Left ventricle myocardium superior (tissue), 1 donor: ENCODE measurements around the gene PTP4A1. TPM values are rescaled to one million over a fixed set of nuclear protein-coding genes. Genes with fewer than 3 reads are reported as not detected.

Experiments used
- ATAC-seq: fragments of 200-7000 bp; cut with Tn5 transposase; one replicate; pipeline ENCODE4 v1.9.1; 2020; ENCODE audit warnings: mild to moderate bottlenecking, moderate library complexity
- DNase-seq: peaks from one replicate; pipeline ENCODE4 v3.0.0-alpha.2; 2020
- intact Hi-C: fragments of 100-400 bp; cut with micrococcal nuclease; formaldehyde crosslinking; loops from one replicate; pipeline ENCODE4 v1.11.0; 2022
- total RNA-seq: library from RNA; stranded (reverse); fragmentation: NEBNext Ultra II Directional; extraction: Animal tissue kit (Norgen Biotek cat#: 25700); gene quantifications from one replicate; pipeline ENCODE4 v1.2.1, GENCODE V29; 2021
- donor health status: DM: no; HTN: yes; CAD: no; lungs with severe emphysema.

Gene PTP4A1
- total RNA-seq, 1 donor from 2014 or later: 39.1 TPM

DNA sequence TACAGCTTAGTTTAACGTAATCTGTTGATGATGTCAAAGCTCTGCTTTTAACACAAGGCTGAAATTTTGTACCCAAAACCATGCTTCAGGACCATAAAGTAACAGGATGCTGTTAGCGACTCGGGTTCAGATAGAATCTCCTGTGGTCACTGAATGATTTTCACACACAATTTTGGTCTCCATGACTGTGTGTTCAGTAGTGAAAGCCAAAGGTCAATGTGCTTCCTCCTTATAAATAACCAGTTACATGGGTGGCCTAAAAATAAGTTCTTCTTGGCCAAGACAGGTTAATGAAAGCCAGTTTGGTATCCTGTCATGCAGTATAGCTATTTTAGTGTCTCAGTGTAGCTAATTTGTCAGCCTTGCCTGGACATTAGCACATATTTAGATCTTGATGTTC is 19.1 kb upstream of the PTP4A1 start:
- ATAC-seq: peak; percentile 96
- intact Hi-C loops: no loop called here
- no peak for DNase-seq

DNA sequence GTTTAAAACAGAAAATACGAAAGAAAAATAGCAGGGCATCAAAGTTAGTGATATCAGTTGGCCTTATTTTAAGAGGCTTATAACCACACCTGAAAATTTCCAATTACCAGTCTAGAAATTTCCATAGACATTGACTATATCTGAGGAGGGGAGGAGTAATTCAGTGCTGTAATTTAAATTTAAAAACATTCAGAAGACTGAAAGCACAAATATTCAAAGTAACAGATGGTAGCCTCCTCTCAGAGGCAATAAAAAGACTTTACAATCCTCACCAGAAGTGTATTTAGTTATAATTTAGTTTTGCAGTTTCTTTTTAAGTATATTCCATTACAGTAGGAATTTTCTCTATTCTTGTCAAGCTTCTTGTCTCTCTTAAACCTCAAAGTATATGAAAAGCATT is 18.4 kb upstream of the PTP4A1 start:
- no peak for ATAC-seq
- DNase-seq: no peak
- intact Hi-C loops: no loop called here

DNA sequence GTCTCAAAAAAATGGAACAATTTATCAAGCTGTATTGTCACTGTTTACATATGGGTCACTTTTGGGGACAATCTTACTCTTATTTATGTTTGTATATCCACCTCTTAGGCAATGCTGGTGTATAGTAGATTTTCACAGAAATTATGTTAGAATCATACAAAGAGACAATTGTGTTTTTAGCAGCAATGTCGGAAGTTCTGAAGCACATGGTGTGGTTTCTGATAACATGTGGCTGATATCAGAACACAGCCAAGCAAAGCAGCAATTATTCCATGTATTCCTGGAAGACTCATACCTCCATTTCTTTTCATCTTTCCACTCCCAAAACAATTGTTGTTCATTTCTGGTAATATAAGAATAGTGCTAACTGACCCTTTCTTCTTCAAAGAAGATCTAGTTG is 17.5 kb upstream of the PTP4A1 start:
- intact Hi-C loops: no loop called here
- DNase-seq: no peak

DNA sequence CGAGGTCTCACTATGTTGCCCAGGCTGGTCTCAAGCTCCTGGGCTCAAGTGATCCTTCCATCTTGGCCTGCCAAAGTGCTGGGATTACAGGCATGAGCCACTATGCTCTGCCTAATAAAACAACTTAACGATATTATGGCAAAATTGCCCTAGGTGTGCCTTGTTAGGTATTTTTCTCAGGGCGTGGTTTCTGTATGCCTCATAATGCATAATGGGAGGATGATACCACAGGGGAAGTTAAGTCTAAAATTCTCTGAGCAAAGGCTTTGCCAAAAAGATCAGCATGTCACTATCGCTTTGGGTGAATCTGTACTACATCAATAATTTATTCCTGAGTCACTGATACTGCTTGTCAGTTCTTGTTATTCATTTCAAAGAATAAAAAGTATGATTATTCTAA is 15.9 kb upstream of the PTP4A1 start:
- DNase-seq (no peak), ATAC-seq (no peak)
- intact Hi-C loops: no loop called here

More for the DNA sequence above, 17.5 kb upstream of the PTP4A1 start:
- no peak for ATAC-seq

DNA sequence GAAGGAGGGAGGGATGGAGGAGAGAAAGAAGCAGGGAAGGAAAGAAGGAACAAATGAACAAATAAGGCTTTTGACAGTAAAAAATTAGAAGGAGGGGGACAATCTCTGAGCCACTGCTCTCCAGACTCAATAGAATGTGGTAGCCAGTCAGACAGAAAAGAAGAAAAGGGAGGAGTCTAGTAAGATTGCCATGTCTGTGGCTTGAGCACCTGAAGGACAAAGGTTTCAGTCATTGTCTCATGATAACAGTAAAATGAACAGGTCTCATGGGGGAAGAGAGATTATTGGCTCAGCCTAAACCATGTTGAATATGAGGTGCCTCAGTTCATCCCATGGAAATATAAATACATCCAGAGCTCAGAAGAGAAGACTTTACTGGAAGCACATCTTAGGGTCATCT is 14.0 kb upstream of the PTP4A1 start:
- ATAC-seq: no peak
- intact Hi-C loops: no loop called here
- DNase-seq: no peak

DNA sequence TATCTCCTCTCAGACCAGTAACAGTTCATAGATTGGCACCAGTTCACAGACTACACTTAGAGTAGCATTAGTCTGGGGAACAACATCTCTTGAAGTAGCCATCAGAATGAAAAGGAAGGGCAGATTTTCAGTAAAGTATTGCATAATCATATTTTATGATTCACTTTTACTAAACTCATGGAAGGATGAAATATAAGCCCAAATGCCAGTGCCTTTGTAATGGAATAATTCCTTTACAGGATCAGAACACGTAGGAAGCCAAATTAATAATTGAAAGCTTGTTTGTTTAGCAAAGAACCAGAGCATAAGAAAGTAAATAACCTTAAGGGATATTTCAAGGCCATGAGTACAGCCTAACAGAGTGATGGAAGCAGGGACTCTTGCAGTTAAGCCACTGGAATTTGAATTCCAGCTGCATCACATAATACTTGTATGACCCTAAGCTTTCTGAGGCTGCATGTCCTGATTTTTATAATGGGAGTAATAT is 11.4 kb upstream of the PTP4A1 start:
- ATAC-seq: no peak
- no peak for DNase-seq

DNA sequence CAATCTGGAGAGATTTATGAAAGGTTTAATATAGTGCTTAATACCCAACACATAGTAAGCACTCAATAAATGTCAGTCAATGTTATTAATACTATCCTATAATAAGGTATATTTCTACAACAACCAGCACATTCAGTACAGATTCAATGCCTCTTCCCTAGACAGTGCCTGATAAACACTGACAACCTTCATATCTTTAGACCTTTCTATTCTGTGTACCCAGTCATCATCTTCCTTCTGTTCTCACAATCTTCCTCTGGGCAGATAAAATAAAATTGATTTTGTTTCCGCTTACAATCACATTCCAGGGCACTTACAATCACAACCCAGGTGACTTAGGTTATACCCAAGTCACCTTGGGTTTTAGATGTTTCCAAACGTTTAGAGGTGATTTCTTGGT is 11.0 kb upstream of the PTP4A1 start:
- DNase-seq: no peak
- intact Hi-C loops: no loop called here
- no peak for ATAC-seq

More for the DNA sequence above, 11.4 kb upstream of the PTP4A1 start:
- intact Hi-C loops: no loop called here

DNA sequence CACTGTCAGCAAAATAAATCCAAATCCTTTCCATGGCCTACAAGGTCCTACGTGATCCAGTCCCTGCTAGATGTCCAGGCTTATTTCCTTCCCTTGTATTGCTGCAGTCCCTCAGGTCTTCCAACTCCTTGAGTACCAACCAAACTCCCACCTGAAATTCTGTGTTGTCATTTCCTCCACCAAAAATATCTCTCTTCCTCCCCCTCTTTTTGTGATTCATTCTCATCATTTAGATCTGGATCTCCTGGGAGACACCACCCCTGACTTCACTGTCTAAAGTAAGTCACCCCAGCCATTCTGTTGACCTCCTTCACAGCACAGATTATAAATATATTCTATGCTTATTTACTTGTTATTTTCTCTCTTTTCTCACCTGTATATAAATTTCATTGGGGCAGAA is 9.0 kb upstream of the PTP4A1 start:
- intact Hi-C loops: no loop called here
- DNase-seq (no peak), ATAC-seq (no peak)

DNA sequence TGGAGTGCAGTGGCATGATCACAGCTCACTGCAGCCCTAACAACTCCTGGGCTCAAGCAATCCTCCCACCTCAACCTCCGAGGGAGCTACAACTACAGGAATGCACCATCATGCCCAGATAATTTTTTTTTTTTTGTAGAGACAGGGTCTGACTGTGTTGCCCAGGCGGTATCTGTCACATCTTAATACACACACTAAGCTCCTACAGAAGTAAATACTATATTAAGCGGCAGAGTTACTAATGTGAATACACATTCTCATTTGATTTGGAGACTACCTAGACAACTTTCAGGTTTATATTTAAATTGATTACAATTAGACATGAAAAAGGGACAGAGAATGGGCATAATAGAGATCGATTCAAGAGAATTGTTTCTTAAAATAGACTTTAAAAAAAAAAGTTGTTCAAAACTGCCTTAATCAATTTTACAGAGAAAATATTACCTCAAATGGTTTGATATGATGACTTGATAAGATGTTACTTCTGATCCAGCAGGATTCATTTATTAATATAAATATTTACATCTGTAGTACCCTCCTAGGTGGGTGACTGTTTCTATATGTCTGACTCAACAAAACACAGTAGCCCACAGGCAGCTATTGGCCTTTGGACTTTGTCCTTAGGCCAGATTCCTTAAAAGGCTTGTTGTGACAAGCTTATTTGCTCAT is 7.1 kb upstream of the PTP4A1 start:
- no peak for ATAC-seq
- no peak for DNase-seq
- intact Hi-C loops: no loop called here

DNA sequence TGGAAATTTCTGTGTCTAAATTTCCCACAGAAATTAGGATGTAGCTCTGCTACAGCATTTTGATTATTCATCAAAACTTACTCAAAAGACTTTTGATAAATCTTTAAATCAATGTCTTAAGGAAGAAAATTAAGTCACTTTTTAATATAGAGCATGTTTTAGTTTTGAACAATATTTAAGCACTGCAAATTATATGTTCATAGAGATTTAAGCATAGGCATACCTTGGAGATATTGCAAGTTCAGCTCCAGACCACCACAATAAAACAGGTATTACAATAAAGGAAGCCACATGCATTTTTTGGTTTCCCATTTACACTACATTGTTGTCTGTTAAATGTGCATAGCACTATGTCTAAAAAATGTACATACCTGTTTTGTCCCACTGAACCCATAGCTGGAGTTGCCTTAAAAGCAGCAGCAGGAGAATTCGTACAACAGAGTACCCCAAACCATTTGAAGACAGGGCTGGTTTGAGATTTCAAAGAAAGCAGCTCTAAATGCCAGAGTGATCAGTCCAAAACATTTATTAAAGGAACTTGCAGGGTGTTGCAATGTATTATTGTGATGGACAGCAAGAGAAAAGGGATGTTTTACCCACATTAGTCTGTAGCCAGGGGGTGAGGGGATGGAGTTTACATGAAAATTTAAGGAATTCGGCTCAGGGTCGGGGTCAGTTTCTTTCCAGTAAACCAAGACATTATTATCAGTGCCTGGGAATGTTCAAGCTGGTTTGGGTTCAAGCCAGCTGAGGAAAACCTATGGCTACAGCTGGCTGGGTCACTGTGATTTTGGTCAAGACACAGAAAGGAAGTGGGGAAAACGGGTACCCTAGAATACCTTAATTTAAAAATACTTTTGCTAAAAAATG is 6.3 kb upstream of the PTP4A1 start:
- intact Hi-C loops: no loop called here
- no peak for DNase-seq
- ATAC-seq: no peak

DNA sequence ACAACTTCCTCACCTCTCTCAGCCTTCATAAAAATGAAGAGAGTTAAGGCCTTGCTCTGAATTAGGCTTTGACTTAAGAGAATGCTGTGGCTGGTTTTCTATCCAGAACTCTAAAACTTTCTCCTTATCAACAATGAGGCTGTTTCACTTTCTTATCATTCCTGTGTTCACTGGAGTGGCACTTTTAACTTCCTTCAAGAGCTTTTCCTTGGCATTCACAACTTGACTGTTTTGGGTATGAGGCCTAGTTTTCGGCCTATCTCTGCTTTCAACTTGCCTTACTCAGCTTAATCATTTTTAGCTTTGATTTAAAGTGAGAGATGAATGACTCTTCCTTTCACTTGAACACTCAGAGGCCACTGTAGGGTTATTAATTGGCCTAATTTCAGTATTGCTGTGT is 4.3 kb upstream of the PTP4A1 start:
- intact Hi-C loops: no loop called here
- ATAC-seq (no peak), DNase-seq (no peak)

DNA sequence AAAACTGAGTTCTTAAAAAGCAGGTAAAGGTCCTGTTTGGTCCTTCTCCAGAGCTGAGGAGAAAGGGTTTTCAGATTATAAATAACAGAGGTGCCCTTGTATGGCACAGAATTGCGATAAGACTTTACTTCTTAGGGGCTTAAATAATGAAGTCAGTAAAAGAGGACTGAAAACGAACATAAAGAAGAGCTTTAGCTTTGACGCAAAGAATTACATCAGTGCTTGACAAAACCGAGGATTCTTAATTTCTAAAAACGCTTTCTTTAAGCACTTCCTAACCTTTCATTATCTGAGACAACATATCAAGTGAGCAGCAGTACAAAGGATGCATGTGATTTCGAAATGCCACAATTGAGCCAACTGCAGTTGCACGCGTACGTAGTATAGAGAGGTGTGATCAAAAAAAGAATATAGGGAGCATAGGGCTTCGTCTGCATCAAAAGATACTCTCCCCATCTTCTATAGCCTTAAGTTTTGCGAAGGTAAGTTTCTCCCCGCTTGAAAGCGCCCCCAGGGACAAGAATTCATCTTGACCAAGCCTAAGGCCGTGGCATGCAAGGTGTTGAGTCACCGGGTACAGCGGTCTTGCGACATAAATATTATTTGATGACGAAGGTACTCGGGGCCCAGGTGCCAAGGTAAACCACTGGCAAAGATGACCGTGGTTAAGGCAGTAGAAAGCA is 778 bp upstream of the PTP4A1 start:
- intact Hi-C loops: no loop called here
- DNase-seq (peak; percentile 30), ATAC-seq (no peak)

DNA sequence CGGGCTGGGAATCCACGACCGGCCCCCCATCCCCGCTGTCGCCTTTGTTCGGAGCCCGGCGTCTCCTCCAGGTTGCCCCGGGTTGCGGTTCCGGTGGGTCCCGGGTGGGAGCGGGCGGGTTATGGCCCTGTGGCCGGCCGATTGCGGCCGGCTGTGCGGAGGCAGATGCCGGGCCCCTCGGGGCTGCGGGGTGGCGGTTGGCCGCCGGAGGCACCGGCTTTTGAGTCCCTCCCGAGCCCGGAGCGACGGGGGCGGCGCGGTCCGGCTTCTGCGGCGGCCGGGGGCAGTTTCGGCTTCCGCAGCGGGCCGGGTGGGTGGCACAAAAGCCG is 431 bp downstream of the PTP4A1 start:
- intact Hi-C loops: no loop called here
- no peak for DNase-seq
- ATAC-seq: peak; percentile 21

DNA sequence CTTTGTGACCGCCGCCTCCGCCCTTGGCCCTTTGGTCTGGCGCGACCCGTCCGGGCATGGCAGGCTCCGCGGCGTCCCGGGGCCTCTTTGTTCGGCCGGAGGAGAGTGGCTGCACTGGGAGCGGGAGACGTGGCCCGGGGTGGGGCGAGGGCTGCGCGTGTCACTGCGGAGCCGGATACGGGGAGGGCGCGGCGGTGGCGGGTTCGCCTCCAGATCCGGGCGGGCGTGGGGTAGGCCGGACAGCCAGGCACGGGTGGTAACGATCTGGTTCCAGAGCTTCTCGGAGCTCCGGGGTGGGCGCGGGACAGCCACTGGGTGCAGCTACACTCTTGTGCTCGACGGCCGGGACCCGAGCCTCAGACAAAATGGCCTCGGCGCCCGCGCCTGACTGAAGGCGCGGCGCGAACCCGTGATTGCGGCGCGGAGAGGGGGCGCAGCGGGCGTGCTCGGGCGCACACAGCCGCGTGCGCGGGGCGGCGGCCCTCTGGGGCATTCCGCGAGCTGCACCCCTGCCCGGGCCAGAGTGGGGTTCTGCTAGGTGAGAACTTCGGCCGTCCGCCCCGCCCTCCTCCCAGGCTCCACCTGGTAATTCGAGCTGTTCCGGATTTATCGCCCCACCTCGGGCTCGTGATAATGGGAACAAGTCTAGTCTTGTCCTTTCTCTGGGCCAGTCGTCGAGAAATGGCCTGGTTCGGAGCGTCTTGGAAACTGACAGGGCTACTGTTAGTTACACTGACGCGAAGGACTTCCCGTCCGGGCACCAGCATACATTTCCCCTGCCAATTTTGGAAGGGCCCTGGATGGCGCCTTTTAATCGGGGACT is 1.0 kb downstream of the PTP4A1 start:
- DNase-seq: peak; percentile 80
- intact Hi-C loops: no loop called here
- ATAC-seq: peak; percentile 69

DNA sequence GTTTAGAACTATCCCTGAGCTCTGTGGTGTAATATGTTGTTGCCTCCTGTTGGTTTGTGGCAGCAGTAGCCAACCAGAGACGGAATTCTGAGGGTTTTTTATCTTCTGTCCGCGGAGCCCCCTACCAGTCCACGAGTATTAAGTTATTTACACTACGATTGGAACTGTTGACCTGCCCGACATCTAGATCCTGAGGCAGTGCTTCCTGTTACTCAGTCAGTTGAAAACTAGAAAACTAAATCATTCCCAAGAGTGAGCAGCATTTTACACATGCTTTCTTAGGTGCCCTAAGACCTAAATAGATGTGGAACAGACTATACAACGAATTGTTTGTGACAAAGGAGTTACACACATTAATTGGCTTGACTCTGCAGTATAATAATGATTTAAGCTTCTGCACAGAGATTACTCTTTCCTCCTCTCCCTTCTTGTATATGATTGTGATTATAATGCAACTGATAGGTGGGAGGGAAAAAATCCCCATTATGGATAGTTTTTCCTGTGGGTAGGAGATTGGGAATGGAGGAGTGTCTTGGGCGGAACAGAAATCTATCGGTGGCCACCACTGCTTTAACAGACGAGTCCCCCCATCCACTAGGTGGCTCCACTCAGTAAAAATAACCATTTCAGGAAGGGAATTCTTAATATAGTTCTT is 1.7 kb downstream of the PTP4A1 start:
- intact Hi-C loops: no loop called here
- DNase-seq (no peak), ATAC-seq (no peak)

DNA sequence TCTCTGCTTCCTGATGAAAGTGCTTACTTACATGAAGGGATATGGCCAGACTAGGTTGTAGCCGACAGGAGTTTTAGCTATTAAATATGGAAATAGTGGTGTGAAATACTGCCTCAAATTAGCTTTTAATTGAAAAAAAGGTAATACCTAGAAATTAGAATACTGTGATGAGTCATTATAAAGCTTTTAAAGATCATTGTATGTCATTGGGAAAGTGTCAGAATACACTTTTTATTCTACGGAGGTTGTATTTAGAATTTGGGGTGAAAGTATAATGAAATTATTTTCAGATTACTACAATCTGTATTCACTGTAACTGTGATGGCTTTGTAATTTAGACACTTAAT is 2.2 kb downstream of the PTP4A1 start:
- intact Hi-C loops: no loop called here
- DNase-seq (no peak), ATAC-seq (no peak)

DNA sequence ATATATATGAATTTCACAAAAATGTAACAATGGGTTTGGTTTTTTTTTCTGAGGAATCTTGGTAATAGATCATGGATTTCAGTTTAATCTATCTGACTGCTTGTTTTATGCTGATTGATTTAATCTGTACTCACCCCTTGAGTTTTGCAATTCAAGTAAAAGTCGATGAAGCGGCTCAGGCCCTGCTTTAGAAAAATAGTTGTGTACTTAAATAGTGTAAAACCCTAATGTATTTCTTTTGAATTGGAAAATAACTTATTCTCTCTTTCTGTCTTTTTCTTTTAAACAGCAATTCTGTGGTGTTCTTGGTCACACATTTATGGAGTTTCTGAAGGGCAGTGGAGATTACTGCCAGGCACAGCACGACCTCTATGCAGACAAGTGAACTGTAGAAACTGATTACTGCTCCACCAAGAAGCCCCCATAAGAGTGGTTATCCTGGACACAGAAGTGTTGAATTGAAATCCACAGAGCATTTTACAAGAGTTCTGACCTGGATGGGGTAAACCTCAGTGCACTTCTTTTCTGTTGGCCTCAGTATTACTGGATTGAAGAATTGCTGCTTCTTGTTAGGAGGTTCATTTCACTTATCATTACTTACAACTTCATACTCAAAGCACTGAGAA is 4.0 kb downstream of the PTP4A1 start:
- DNase-seq: no peak
- no peak for ATAC-seq
- intact Hi-C loops: no loop called here

DNA sequence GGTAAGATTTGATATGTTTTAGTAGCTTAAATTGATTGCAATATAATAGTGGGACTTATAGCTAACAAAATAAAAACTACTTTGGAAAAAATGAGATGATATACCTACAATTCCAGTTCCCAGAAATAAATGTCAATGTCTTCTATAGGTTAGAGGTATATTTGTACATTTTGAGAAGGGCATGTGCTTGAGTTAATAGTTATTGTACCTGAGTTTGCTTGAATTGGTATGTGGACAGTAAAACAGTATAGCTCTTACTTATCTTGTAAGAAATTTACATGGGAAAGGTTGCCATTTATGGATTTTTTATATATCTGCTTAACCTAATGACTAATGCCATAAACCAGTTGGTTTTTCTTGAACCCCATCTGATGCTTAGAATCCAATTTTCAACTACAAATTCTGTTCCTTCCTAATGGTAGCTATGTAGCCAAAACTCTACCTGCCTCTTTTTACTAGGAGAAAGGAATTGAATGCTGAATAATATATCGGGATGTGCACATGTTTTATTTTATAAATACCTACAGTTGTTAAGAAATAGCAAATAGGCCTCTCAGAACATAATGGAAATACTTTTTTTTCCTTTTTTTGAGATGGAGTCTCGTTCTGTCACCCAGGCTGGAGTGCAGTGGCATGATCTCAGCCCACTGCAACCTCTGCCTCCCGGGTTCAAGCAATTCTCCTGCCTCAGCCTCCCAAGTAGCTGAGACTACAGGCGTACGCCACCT is 4.9 kb downstream of the PTP4A1 start:
- intact Hi-C loops: no loop called here
- DNase-seq (no peak), ATAC-seq (no peak)
